HepG2 (cell line): Measurements from ENCODE around the gene NAPSA. TPM values are rescaled to one million over a fixed set of nuclear protein-coding genes. Genes with fewer than 3 reads are reported as not detected.
A peak's percentile ranks its signal among the peaks of the same experiment; 100 is the strongest.

Experiments
- ARID2 ChIP-seq: sonication (generic); formaldehyde crosslinking; IDR thresholded peaks from 2 replicates; pipeline ENCODE4 v1.8.1; 2022; ENCODE audit warnings: mild to moderate bottlenecking, missing genetic modification reagents, borderline replicate concordance
- CBX1 ChIP-seq: IDR thresholded peaks from one replicate; pipeline ENCODE4 v1.6.1; 2016; ENCODE audit warnings: antibody characterized with exemption, low read depth
- ELF4 ChIP-seq: sonication (generic); formaldehyde crosslinking; IDR thresholded peaks from 2 replicates; pipeline ENCODE4 v1.5.0; 2020; ENCODE audit warnings: missing genetic modification reagents, mild to moderate bottlenecking, moderate library complexity, borderline replicate concordance
- FOXM1 ChIP-seq: sonication (generic); formaldehyde crosslinking; IDR thresholded peaks from 2 replicates; pipeline ENCODE4 v1.5.0; 2020; ENCODE audit warnings: missing genetic modification reagents
- HMGA1 ChIP-seq: sonication (generic); formaldehyde crosslinking; conservative IDR thresholded peaks from 2 replicates; pipeline ENCODE4 v1.4.0; 2020; ENCODE audit warnings: missing genetic modification reagents
- KAT2B ChIP-seq: fragments of 150-350 bp; IDR thresholded peaks from 2 replicates; pipeline ENCODE4 v1.6.1; 2014; ENCODE audit warnings: low read depth, low read length, borderline replicate concordance
- KDM4B ChIP-seq: sonication (generic); formaldehyde crosslinking; IDR thresholded peaks from 2 replicates; pipeline ENCODE4 v1.4.0; 2020; ENCODE audit warnings: missing genetic modification reagents
- LRRFIP1 ChIP-seq: sonication (generic); formaldehyde crosslinking; conservative IDR thresholded peaks from 2 replicates; pipeline ENCODE4 v1.4.0; 2020; ENCODE audit warnings: missing genetic modification reagents
- MAZ ChIP-seq, 2 experiments: sonication (generic) in 1 of 2; formaldehyde crosslinking in 1 of 2; IDR thresholded peaks; 2 replicates each; pipeline versions ENCODE4 v1.5.0 to v1.6.1; 2012 to 2020; ENCODE audit warnings: low read depth in 2 of 2, mild to moderate bottlenecking in 2 of 2, borderline replicate concordance in 1 of 2, improper control_type of control experiment in 1 of 2, low read length in 1 of 2, missing genetic modification reagents in 1 of 2, moderate library complexity in 1 of 2
- NKX3-1 ChIP-seq: sonication (generic); formaldehyde crosslinking; IDR thresholded peaks from 2 replicates; pipeline ENCODE4 v1.5.0; 2020; ENCODE audit warnings: missing genetic modification reagents
- PHF5A ChIP-seq: IDR thresholded peaks from one replicate; pipeline ENCODE4 v1.6.1; 2018; ENCODE audit warnings: low read depth, missing genetic modification reagents; ENCODE audit not compliant: unreplicated experiment
- SIN3A ChIP-seq: IDR thresholded peaks from 2 replicates; pipeline ENCODE4 v1.6.1; 2011; ENCODE audit warnings: low read depth, mild to moderate bottlenecking, control low read depth, low read length, borderline replicate concordance
- SIX1 ChIP-seq: sonication (generic); formaldehyde crosslinking; IDR thresholded peaks from 2 replicates; pipeline ENCODE4 v1.4.0; 2020; ENCODE audit warnings: missing genetic modification reagents, borderline replicate concordance
- SP4 ChIP-seq: sonication (generic); formaldehyde crosslinking; IDR thresholded peaks from 2 replicates; pipeline ENCODE4 v1.8.1; 2023; ENCODE audit warnings: mild to moderate bottlenecking, missing genetic modification reagents
- THRA ChIP-seq: sonication (generic); formaldehyde crosslinking; IDR thresholded peaks from 2 replicates; pipeline ENCODE4 v1.4.0; 2020; ENCODE audit warnings: missing genetic modification reagents, borderline replicate concordance
- ZBTB3 ChIP-seq: sonication (generic); formaldehyde crosslinking; IDR thresholded peaks from 2 replicates; pipeline ENCODE4 v1.4.0; 2020; ENCODE audit warnings: low read depth, mild to moderate bottlenecking, moderate library complexity, missing genetic modification reagents, borderline replicate concordance
- ZMAT3 ChIP-seq: sonication (generic); formaldehyde crosslinking; conservative IDR thresholded peaks from 2 replicates; pipeline ENCODE4 v1.7.0; 2021; ENCODE audit warnings: missing genetic modification reagents
- ZNF12 ChIP-seq: sonication (generic); formaldehyde crosslinking; IDR thresholded peaks from 2 replicates; pipeline ENCODE4 v1.5.0; 2020; ENCODE audit warnings: missing genetic modification reagents
- ZNF207 ChIP-seq: fragments of 450-650 bp; IDR thresholded peaks from 2 replicates; pipeline ENCODE4 v1.6.1; 2016; ENCODE audit warnings: antibody characterized with exemption, borderline replicate concordance
- ZNF343 ChIP-seq: sonication (generic); formaldehyde crosslinking; IDR thresholded peaks from 2 replicates; pipeline ENCODE4 v1.4.0; 2020; ENCODE audit warnings: mild to moderate bottlenecking, missing genetic modification reagents
- ZNF501 ChIP-seq: sonication (generic); formaldehyde crosslinking; IDR thresholded peaks from 2 replicates; pipeline ENCODE4 v1.5.1; 2020; ENCODE audit warnings: mild to moderate bottlenecking, moderate library complexity, missing genetic modification reagents
- ZNF572 ChIP-seq: sonication (generic); formaldehyde crosslinking; IDR thresholded peaks from 2 replicates; pipeline ENCODE4 v1.5.1; 2020; ENCODE audit warnings: mild to moderate bottlenecking, missing genetic modification reagents
- ZNF780A ChIP-seq: sonication (generic); formaldehyde crosslinking; IDR thresholded peaks from 2 replicates; pipeline ENCODE4 v1.8.0; 2022; ENCODE audit warnings: mild to moderate bottlenecking, missing genetic modification reagents, moderate library complexity
- ZSCAN29 ChIP-seq: sonication (generic); formaldehyde crosslinking; conservative IDR thresholded peaks from 2 replicates; pipeline ENCODE4 v1.4.0; 2020; ENCODE audit warnings: mild to moderate bottlenecking, missing genetic modification reagents
- ZSCAN5A ChIP-seq: sonication (generic); formaldehyde crosslinking; IDR thresholded peaks from 2 replicates; pipeline ENCODE4 v1.8.0; 2022; ENCODE audit warnings: mild to moderate bottlenecking, missing genetic modification reagents, borderline replicate concordance
- polyA plus RNA-seq, 8 experiments: library from polyadenylated mRNA; depleted of rRNA in 3 of 8; stranded (reverse) in 7 of 8; unstranded in 1 of 8; fragments of >200 nt; fragmentation: Illumina TruSeq in 4 of 8; extraction: Trizol in 4 of 8; gene quantifications; 2 replicates each; pipeline versions ENCODE4 v1.2.1 to v1.2.3, GENCODE V29; 2011 to 2016; ENCODE audit warnings: low read depth in 4 of 8, missing spikeins in 1 of 8, mixed read lengths in 1 of 8; ENCODE audit not compliant: insufficient read depth in 1 of 8
- total RNA-seq, 5 experiments: library from RNA; depleted of rRNA; stranded (reverse); fragments of >200 nt; fragmentation: Illumina TruSeq; extraction: Trizol; gene quantifications; 2 replicates each; pipeline ENCODE4 v1.2.3, GENCODE V29; 2016; ENCODE audit warnings: low read depth in 1 of 5

The NAPSA gene
- total and polyA plus RNA-seq, 2 of the 13 experiments (the other 11 are each of a cell fraction or from before 2014, with no cell fraction given), result not detected

- peak; percentile 54; the same call in 1 of the 2 replicates for TF ChIP-seq THRA
- no peak for TF ChIP-seq ZNF501 (CRISPR knock-in tag)
- no peak for TF ChIP-seq CBX1
- no peak for TF ChIP-seq ELF4 (CRISPR knock-in tag)
- no peak; the same call in 1 of the 2 replicates for TF ChIP-seq LRRFIP1
- no peak for TF ChIP-seq ZSCAN29 (CRISPR knock-in tag)
- no peak for TF ChIP-seq HMGA1 (CRISPR knock-in tag)
- TF ChIP-seq ZMAT3 (CRISPR knock-in tag), result no peak
- peak; percentile 97 for TF ChIP-seq SP4 (CRISPR knock-in tag)
- no peak for TF ChIP-seq ZSCAN5A (CRISPR knock-in tag)
- TF ChIP-seq KDM4B, result peak; percentile 63; the same call in 1 of the 2 replicates
- no peak for TF ChIP-seq ZNF207
- TF ChIP-seq NKX3-1 (CRISPR knock-in tag), result peak; percentile 84; the same call in 1 of the 2 replicates
- no peak for TF ChIP-seq KAT2B
- TF ChIP-seq ZNF343 (CRISPR knock-in tag), result no peak
- no peak for TF ChIP-seq ZNF12 (CRISPR knock-in tag)
- TF ChIP-seq FOXM1 (CRISPR knock-in tag), result no peak
- TF ChIP-seq ZNF572 (CRISPR knock-in tag), result no peak
- TF ChIP-seq SIN3A, result 0 out of 2 replicates have a peak, but pooled peaks have one; percentile 59
- TF ChIP-seq MAZ (IDR thresholded peaks at IDR 0.05; ENCODE audit: borderline replicate concordance, low read depth, low read length), result peak; percentile 67; the same call in 1 of the 2 replicates
- peak; percentile 88 for TF ChIP-seq MAZ (CRISPR knock-in tag; IDR thresholded peaks at IDR 0.05; ENCODE audit: low read depth)
- TF ChIP-seq SIX1 (CRISPR knock-in tag), result no peak
- TF ChIP-seq ARID2, result no peak
- no peak for TF ChIP-seq ZBTB3 (CRISPR knock-in tag)
- TF ChIP-seq PHF5A (CRISPR knock-in tag), result no peak
- TF ChIP-seq ZNF780A (CRISPR knock-in tag), result no peak
Observed at GRCh38 chr19:50325310-50326100, 39.9 kb downstream of the NAPSA start (continued).
